ENCODE data around the gene GSTT4. TPM values are rescaled to one million over a fixed set of nuclear protein-coding genes. Genes with fewer than 3 reads are reported as not detected.

The GSTT4 gene
- not detected in 5 replicates for total RNA-seq (2022; extraction: Qiagen RNA extraction; ENCODE audit: low read depth)

DNA sequence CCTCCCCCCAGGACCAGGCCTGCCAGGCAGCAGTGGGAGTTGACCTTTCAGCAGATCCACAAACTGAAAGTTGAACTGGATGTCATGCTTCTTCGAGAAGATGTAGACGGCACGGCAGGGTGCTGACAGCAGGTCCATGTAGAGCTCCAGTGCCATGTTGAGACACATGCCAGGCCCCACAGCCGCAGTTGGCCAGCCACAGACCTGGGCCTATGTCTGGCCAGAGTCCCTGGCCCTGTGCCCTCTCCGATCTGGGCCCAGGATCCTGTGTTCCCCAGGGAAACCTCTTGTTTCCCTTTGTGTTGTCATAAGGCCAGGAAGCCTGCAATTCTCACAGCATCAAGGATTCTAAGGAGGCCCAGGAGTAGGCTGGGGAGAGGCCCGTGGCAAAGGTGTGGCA is at the start of gene GSTT4:
TSS of gene GSTT4 (minus strand) at position 253 of the 400 bp plus-strand sequence. CDS start at position 156, 97 bp downstream.

DNA sequence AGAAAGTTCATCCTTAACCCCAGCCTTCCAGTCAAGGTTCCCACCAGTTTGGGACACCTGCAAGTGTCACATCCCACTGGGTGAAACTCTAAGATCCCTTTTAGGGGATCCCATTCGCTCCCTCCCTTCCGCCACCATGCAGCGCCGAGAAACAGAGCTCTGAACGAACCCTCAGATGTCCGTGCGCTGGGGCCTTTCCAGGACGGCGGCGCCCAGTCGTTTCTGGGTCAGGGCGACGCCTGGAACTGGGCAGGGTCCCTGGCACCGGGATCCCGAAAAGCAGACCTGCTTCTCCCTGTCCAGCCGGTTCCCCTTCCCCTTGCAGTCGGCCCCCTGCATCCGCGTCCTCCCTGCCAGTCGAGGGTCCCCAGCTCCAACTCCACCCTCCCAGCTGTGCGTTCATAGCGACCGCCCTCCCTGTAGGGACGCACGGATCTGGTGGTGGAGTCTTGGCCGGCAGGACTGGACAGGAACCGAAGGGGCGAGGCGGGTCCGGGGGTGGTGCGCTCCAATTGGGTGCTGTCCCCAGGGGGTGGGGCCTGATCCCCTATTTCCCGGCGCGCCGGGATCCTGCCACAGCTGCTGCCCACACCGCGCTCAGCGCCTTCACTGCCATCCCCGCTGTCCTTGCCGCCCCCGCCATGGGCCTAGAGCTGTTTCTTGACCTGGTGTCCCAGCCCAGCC is 25.6 kb downstream of the GSTT4 start, which contains the start of gene GSTT2:
TSS of gene GSTT2 (plus strand) at position 578 of the 684 bp plus-strand sequence.

GRCh38 chr22:23974345-23974744 is 30.9 kb downstream of the GSTT4 start, which contains the start of gene DDT:
TSS of gene DDT (minus strand) at chr22:23974441. CDS start at chr22:23974414, 27 bp downstream.

DNA sequence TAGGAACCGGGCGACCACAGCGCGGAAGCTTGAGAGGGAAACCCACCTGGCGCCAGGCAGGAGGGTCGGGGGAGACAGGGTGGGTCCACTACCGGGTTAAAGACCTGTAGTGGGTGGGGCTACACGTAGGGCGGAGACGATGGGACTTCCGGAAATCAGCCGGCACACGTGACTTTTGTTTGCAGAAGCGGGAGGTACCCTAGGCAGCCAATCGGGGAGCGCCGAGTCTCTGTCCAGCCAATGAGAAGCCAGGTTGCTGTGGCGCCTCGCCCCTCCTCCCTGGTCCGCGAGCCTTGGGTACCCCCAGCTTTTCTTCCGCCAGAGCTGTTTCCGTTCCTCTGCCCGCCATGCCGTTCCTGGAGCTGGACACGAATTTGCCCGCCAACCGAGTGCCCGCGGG is 38.7 kb downstream of the GSTT4 start, which contains the start of gene DDTL:
TSS of gene DDTL (plus strand) at position 321 of the 400 bp plus-strand sequence. CDS start at position 348, 27 bp downstream.

GRCh38 chr22:23961084-23961771 is 44.0 kb downstream of the GSTT4 start, which contains the start of gene GSTT2B:
TSS of gene GSTT2B (minus strand) at chr22:23961195. CDS start at chr22:23961131, 64 bp downstream.

Other genes with a start within 250 kb of the GSTT4 start
- not detected in 5 replicates for gene C22orf15, start 242.5 kb downstream of the GSTT4 start, total RNA-seq (2022; extraction: Qiagen RNA extraction; ENCODE audit: low read depth)
- 88.8 to 228 TPM (median 169 TPM) in 5 replicates for gene CHCHD10, start 237.5 kb downstream of the GSTT4 start, total RNA-seq (2022; extraction: Qiagen RNA extraction; ENCODE audit: low read depth)
- gene MMP11, start 232.6 kb downstream of the GSTT4 start, total RNA-seq (2022; extraction: Qiagen RNA extraction; ENCODE audit: low read depth) = 0.17 to 0.42 TPM (median 0.33 TPM) in 4 of 5 replicates, not detected in the other
- 48.8 to 55.1 TPM (median 51.6 TPM) in 5 replicates for gene SMARCB1, start 218.5 kb downstream of the GSTT4 start, total RNA-seq (2022; extraction: Qiagen RNA extraction; ENCODE audit: low read depth)
- 0.36 to 1.3 TPM (median 0.61 TPM) in 5 replicates for gene DERL3, start 166.4 kb downstream of the GSTT4 start, total RNA-seq (2022; extraction: Qiagen RNA extraction; ENCODE audit: low read depth)
- 8.1 to 10.9 TPM (median 9.4 TPM) in 5 replicates for gene SLC2A11, start 147.6 kb downstream of the GSTT4 start, total RNA-seq (2022; extraction: Qiagen RNA extraction; ENCODE audit: low read depth)
- gene MIF, start 111.1 kb downstream of the GSTT4 start, total RNA-seq (2022; extraction: Qiagen RNA extraction; ENCODE audit: low read depth) = 493 to 992 TPM (median 944 TPM) in 5 replicates
- gene GSTT2B, start 44.3 kb downstream of the GSTT4 start, total RNA-seq (2022; extraction: Qiagen RNA extraction; ENCODE audit: low read depth) = 0.23 to 0.56 TPM (median 0.43 TPM) in 4 of 5 replicates, not detected in the other
- 1.4 to 2.5 TPM (median 1.7 TPM) in 5 replicates for gene DDTL, start 38.6 kb downstream of the GSTT4 start, total RNA-seq (2022; extraction: Qiagen RNA extraction; ENCODE audit: low read depth)
- 113 to 158 TPM (median 149 TPM) in 5 replicates for gene DDT, start 31.0 kb downstream of the GSTT4 start, total RNA-seq (2022; extraction: Qiagen RNA extraction; ENCODE audit: low read depth)
- gene GSTT2, start 25.3 kb downstream of the GSTT4 start, total RNA-seq (2022; extraction: Qiagen RNA extraction; ENCODE audit: low read depth) = 0.24 TPM in 1 of 5 replicates, not detected in the others
- 13.9 to 24.4 TPM (median 21.6 TPM) in 5 replicates for gene CABIN1, start 5.9 kb upstream of the GSTT4 start, total RNA-seq (2022; extraction: Qiagen RNA extraction; ENCODE audit: low read depth)
- gene SUSD2, start 176.0 kb upstream of the GSTT4 start, total RNA-seq (2022; extraction: Qiagen RNA extraction; ENCODE audit: low read depth) = 49.5 to 67.2 TPM (median 59.6 TPM) in 5 replicates
- 1.8 to 2.6 TPM (median 2.4 TPM) in 5 replicates for gene GGT5, start 239.6 kb upstream of the GSTT4 start, total RNA-seq (2022; extraction: Qiagen RNA extraction; ENCODE audit: low read depth)